ENCODE results near the gene MAPK7.

The MAPK7 gene

DNA sequence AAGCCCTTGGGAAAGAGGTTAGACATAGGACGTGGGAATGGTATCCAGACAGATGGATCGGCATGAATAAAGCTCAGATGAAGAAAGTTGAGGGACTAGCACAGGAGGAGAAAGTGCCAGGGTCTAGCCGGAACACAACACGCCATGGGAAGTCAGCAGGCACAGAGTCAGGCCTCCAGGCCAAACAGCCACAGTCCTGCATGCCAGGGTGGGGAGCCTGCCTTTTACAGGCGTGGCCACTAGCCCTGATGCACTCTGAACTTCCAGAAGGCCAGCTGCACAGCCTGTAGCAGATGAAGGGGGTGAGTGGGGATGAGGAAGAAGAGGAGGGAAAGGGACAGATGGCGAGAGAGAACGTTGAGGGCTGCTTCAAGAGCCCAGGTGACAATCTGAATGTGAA, 20.9 kb upstream of the MAPK7 start:
- TF ChIP-seq, protein P1, sequence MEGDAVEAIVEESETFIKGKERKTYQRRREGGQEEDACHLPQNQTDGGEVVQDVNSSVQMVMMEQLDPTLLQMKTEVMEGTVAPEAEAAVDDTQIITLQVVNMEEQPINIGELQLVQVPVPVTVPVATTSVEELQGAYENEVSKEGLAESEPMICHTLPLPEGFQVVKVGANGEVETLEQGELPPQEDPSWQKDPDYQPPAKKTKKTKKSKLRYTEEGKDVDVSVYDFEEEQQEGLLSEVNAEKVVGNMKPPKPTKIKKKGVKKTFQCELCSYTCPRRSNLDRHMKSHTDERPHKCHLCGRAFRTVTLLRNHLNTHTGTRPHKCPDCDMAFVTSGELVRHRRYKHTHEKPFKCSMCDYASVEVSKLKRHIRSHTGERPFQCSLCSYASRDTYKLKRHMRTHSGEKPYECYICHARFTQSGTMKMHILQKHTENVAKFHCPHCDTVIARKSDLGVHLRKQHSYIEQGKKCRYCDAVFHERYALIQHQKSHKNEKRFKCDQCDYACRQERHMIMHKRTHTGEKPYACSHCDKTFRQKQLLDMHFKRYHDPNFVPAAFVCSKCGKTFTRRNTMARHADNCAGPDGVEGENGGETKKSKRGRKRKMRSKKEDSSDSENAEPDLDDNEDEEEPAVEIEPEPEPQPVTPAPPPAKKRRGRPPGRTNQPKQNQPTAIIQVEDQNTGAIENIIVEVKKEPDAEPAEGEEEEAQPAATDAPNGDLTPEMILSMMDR (conservative IDR thresholded peaks at IDR 0.05; ENCODE audit: control insufficient read depth, insufficient read depth, low read depth, low read length), result no peak
- no peak for DNase-seq (ENCODE audit: low read depth)
- H3K4me3 ChIP-seq (ENCODE audit: control insufficient read depth, low read depth, low read length), result no peak overlapping the region

DNA sequence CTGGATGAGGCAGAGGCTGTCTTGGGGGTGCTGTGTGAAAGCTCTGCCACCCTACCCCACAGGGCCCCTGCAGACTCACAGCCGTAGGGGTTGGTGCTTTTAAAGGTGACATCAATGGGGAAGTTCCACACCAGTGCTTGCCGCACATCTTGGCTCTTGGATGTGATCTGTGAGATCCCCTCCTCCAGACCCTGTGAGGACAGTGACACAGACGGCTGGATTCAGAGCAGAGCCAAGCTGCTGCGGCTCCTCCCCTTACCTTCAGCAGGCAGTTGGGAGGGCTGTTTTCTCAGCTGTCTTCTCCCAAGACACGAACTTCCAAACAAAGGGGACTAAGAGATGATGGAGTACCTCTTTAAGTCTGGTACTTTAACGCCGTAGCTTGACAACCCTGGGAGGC, 20.5 kb upstream of the MAPK7 start:
- no peak overlapping the region for H3K4me3 ChIP-seq (ENCODE audit: control insufficient read depth, low read depth, low read length)
- no peak for DNase-seq (ENCODE audit: low read depth)
- TF ChIP-seq, protein P1 (conservative IDR thresholded peaks at IDR 0.05; ENCODE audit: control insufficient read depth, insufficient read depth, low read depth, low read length), result no peak

DNA sequence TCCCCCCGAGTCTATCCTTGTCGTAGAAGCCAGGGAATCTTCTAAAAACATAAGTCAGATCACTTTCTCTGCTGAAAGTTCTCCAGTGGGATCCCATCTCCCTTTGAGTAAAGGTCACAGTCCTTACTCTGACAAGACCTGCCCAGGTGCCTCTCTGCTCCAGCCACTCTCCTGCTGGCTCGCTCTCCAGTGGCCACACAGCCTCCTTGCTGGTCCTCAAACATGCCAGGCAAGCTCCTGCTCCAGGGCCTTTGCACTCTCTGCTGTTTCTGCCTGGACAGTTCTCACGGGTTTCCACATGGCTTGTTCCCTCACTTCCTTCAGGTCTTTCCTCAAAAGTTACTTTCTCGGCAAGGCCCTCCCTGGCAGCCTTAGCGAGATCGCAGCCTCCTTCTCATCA, 19.1 kb upstream of the MAPK7 start:
- DNase-seq (ENCODE audit: low read depth), result no peak
- no peak overlapping the region for H3K4me3 ChIP-seq (ENCODE audit: control insufficient read depth, low read depth, low read length)
- TF ChIP-seq, protein P1 (conservative IDR thresholded peaks at IDR 0.05; ENCODE audit: control insufficient read depth, insufficient read depth, low read depth, low read length), result no peak

DNA sequence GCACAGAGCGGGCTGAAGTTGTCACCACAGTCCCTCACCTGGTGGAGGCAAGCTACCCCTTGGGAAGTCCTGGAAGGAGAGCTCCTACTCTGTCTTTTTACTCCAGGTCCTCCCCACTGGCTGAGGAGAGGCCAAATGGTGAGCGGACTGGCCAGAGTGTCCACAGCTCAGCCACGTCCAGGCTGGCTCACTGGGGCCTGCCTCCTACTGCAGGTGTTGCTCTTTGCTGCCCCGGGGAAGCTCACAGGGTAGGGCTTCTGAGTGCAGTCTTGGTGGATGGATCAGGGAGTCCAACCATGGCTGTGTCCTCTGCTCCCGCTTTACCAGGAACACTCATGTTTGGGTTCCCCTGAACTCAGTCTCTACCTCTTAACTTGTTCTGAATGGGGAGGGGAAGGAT, 18.4 kb upstream of the MAPK7 start:
- no peak for DNase-seq (ENCODE audit: low read depth)
- TF ChIP-seq, protein P1 (conservative IDR thresholded peaks at IDR 0.05; ENCODE audit: control insufficient read depth, insufficient read depth, low read depth, low read length), result no peak

DNA sequence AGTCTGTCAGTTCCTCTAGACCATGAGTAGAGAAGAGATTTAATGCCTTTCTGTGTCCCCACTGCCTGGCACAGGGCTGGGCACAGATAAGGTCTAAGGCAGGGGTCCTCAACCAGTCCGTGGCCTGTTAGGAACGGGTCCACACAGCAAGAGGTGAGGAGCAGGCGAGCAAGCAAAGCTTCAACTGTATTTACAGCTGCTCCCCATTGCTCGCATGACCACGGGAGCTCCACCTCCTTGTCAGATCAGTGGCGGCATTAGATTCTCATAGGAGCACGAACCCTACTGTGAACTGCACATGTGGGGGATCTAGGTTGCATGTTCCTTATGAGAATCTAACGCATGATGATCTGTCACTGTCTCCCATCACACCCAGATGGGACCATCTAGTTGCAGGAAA, 17.5 kb upstream of the MAPK7 start:
- no peak overlapping the region for H3K4me3 ChIP-seq (ENCODE audit: control insufficient read depth, low read depth, low read length)
- TF ChIP-seq, protein P1 (conservative IDR thresholded peaks at IDR 0.05; ENCODE audit: control insufficient read depth, insufficient read depth, low read depth, low read length), result no peak
- no peak for DNase-seq (ENCODE audit: low read depth)

More for the DNA sequence above, 18.4 kb upstream of the MAPK7 start:
- no peak overlapping the region for H3K4me3 ChIP-seq (ENCODE audit: control insufficient read depth, low read depth, low read length)

DNA sequence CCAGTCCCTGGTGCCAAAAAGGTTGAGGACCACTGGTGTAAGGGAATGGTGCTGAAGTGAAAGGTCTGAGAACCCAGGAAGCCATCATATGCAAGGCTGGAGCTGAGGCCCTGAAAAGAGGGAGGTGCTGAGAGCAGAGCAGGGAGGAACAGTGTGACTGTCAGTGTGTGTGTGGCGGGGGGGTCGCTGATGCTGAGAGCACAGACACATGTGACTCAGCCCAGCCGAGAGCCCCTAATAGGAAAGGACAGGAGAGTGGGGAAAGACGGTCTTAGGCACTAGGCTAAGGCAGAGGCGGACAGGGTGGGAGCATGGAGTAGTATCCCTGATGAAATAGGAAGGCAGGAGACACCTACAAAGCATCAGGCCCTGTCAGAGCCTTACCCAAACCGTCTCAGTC, 17.0 kb upstream of the MAPK7 start:
- no peak for DNase-seq (ENCODE audit: low read depth)
- H3K4me3 ChIP-seq (ENCODE audit: control insufficient read depth, low read depth, low read length), result no peak overlapping the region
- TF ChIP-seq, protein P1 (conservative IDR thresholded peaks at IDR 0.05; ENCODE audit: control insufficient read depth, insufficient read depth, low read depth, low read length), result no peak

DNA sequence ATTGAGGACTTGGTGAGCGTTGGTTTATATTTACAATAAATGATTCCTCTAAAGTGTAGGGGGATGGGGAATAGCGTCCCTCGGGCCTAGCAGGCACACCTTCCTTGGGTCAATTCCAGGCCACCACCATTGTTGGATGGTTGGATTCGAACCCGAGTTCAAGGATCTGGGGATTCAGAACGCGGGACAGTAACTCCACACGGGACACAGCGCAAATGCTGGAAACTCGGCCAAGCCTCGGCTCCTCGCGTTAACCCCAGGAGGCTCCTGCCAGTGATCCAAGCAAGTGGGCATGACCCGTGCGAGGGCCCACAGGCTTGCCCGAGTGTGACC, 16.4 kb upstream of the MAPK7 start:
- H3K4me3 ChIP-seq (ENCODE audit: control insufficient read depth, low read depth, low read length), result peak overlapping the region; percentile 71
- DNase-seq (ENCODE audit: low read depth), result no peak
- TF ChIP-seq, protein P1 (conservative IDR thresholded peaks at IDR 0.05; ENCODE audit: control insufficient read depth, insufficient read depth, low read depth, low read length), result no peak
